T-cell (primary cell): Measurements from ENCODE around the gene ANKRD65. TPM values are rescaled to one million over a fixed set of nuclear protein-coding genes. Genes with fewer than 3 reads are reported as not detected.
"Not testable (repeated sequence)": the region's sequence is repeated elsewhere in the genome, so short reads cannot be mapped to it uniquely, and the experiment has no call there.

Source experiments
- ATAC-seq, 4 experiments: fragments of 200-7000 bp in 3 of 4; fragments of 150-1000 bp in 1 of 4; cut with Tn5 transposase; replicated peaks in 1 of 4; 1 replicate in 3 of 4; 2 replicates in 1 of 4; pipeline ENCODE4 v1.10.0; 2021; ENCODE audit warnings: moderate library complexity in 3 of 4, mild to moderate bottlenecking in 2 of 4, moderate number of reproducible peaks in 1 of 4
- CTCF ChIA-PET, 2 donors: fragments of 300-600 bp; sonication (Branson Sonifier 250); formaldehyde crosslinking; loops; one replicate each; lab custom pipeline; 2022; ENCODE audit warnings: antibody characterized with exemption in 2 of 2; lab: Charles Lee
- POLR2A ChIA-PET, 2 donors: fragments of 300-600 bp; sonication (Branson Sonifier 250); formaldehyde crosslinking; loops; one replicate each; lab custom pipeline; 2022; ENCODE audit warnings: antibody characterized with exemption in 2 of 2; lab: Charles Lee
- DNase-seq, 35 experiments: peaks; one replicate each; pipeline versions ENCODE4 v3.0.0 to v3.0.0-alpha.2; 2013 to 2023
- H3K27ac ChIP-seq: one replicate; pipeline ENCODE4 v1.5.1; 2013; ENCODE audit warnings: low read length
- H3K27me3 ChIP-seq, 2 experiments: replicated peaks in 1 of 2; 1 replicate in 1 of 2; 2 replicates in 1 of 2; pipeline versions ENCODE4 v1.6.1 to v1.7.0; 2013; ENCODE audit warnings: low read length in 1 of 2, mixed read lengths in 1 of 2; ENCODE audit not compliant: control insufficient read depth in 2 of 2, insufficient read depth in 2 of 2; ENCODE audit errors: extremely low read depth in 1 of 2
- H3K36me3 ChIP-seq, 2 donors: 1 replicate in 1 of 2; 2 replicates in 1 of 2; pipeline versions ENCODE4 v1.6.1 to v1.7.0; 2013; ENCODE audit warnings: low read length in 1 of 2; ENCODE audit not compliant: control insufficient read depth in 2 of 2, insufficient read depth in 1 of 2; ENCODE audit errors: extremely low read depth in 1 of 2
- H3K4me1 ChIP-seq, 2 experiments: 1 replicate in 1 of 2; 2 replicates in 1 of 2; pipeline versions ENCODE4 v1.6.1 to v1.7.0; 2013; ENCODE audit warnings: low read length in 2 of 2, mixed read lengths in 1 of 2; ENCODE audit not compliant: insufficient read depth in 2 of 2, control insufficient read depth in 1 of 2; ENCODE audit errors: extremely low read depth in 1 of 2
- H3K4me3 ChIP-seq, 2 donors: 1 replicate in 1 of 2; 2 replicates in 1 of 2; pipeline versions ENCODE4 v1.5.1 to v1.7.0; 2013; ENCODE audit warnings: mild to moderate bottlenecking in 2 of 2, low read length in 1 of 2, moderate library complexity in 1 of 2; ENCODE audit not compliant: control insufficient read depth in 1 of 2; ENCODE audit errors: extremely low read depth in 1 of 2
- H3K9me3 ChIP-seq: 2 replicates; pipeline ENCODE4 v1.7.0; 2013
- H3K27ac Mint-ChIP-seq, 2 donors: one replicate each; pipeline ENCODE4 v1.8.0; 2020 to 2021; ENCODE audit warnings: mild to moderate bottlenecking in 2 of 2, mixed read lengths in 2 of 2
- H3K27me3 Mint-ChIP-seq, 2 donors: one replicate each; pipeline ENCODE4 v1.8.0; 2021 to 2022; ENCODE audit warnings: mixed read lengths in 2 of 2
- H3K36me3 Mint-ChIP-seq: one replicate; pipeline ENCODE4 v1.8.0; 2021; ENCODE audit warnings: mixed read lengths
- H3K4me1 Mint-ChIP-seq, 3 donors: one replicate each; pipeline ENCODE4 v1.8.0; 2020 to 2022; ENCODE audit warnings: mixed read lengths in 3 of 3, mild to moderate bottlenecking in 1 of 3
- H3K4me3 Mint-ChIP-seq, 3 donors: one replicate each; pipeline ENCODE4 v1.8.0; 2020 to 2022; ENCODE audit warnings: mild to moderate bottlenecking in 3 of 3, mixed read lengths in 3 of 3, moderate library complexity in 3 of 3
- H3K9me3 Mint-ChIP-seq, 3 donors: one replicate each; pipeline ENCODE4 v1.8.0; 2020 to 2022; ENCODE audit warnings: mixed read lengths in 3 of 3
- whole genome bisulfite sequencing: methylation state at CpG from one replicate; pipeline ENCODE4 v1.1.5; 2013; ENCODE audit warnings: missing lambda C conversion rate; ENCODE audit not compliant: insufficient coverage; 5-methylcytosine and 5-hydroxymethylcytosine counted together
- total RNA-seq, 35 experiments: library from RNA in 6 of 35; stranded (reverse) in 6 of 35; fragments of 120-200 nt in 1 of 35; gene quantifications; one replicate each; pipeline versions ENCODE4 v1.2.1 to v1.2.4 and lab custom pipeline; 2013 to 2026

The ANKRD65 gene
- total RNA-seq, 5 donors from 2014 or later (not counting 1 experiment from before 2014, with no cell fraction given): 0.20 TPM; not detected in 4

- Mint-ChIP-seq H3K4me3 (no peak overlapping the region), H3K9me3 (no peaks in the 10 kb centered on the region), H3K27ac (no peak overlapping the region), H3K4me1 (peaks cover 0 to 2% (median 0%) of the 10 kb centered on the region in 3 donors), H3K27me3 (peaks cover 7 to 30% of the 10 kb centered on the region in 2 donors), H3K36me3 (no peaks in the 10 kb centered on the region)
- H3K4me3 ChIP-seq: no peak overlapping the region
- H3K4me1 ChIP-seq: peaks cover 0 to 4% of the 10 kb centered on the region in 2 experiments
- H3K27ac ChIP-seq: no peak overlapping the region
- ChIA-PET POLR2A (no interaction called here), CTCF (no interaction called here)
- no peaks in the 10 kb centered on the region for H3K9me3 ChIP-seq
- DNase-seq (no peak), ATAC-seq (peak; percentile 55 to 80 (median 70))
- WGBS: 21% methylated on average over 95 of the region's 112 CpGs
- H3K36me3 ChIP-seq: no peaks in the 10 kb centered on the region
- peaks cover 0 to 51% of the 10 kb centered on the region in 2 experiments for H3K27me3 ChIP-seq
These were observed 1.0 kb downstream of the ANKRD65 start for GRCh38 chr1:1419813-1420653.

GRCh38 chr1:1419363-1419812 is 1.7 kb downstream of the ANKRD65 start:
- ChIA-PET POLR2A (no interaction called here), CTCF (no interaction called here)
- ATAC-seq: no peak
- DNase-seq: no peak
- Histone ChIP-seq H3K9me3 (no peaks in the 10 kb centered on the region), H3K4me1 (peaks cover 0 to 4% of the 10 kb centered on the region in 2 experiments), H3K36me3 (no peaks in the 10 kb centered on the region), H3K27ac (no peak overlapping the region), H3K4me3 (no peak overlapping the region), H3K27me3 (peaks cover 0 to 44% of the 10 kb centered on the region in 2 experiments)
- peaks cover 0 to 2% (median 0%) of the 10 kb centered on the region in 3 donors for H3K4me1 Mint-ChIP-seq
- H3K36me3 Mint-ChIP-seq: no peaks in the 10 kb centered on the region
- no peak overlapping the region for H3K4me3 Mint-ChIP-seq
- H3K27me3 Mint-ChIP-seq: peaks cover 7 to 24% of the 10 kb centered on the region in 2 donors
- no peak overlapping the region for H3K27ac Mint-ChIP-seq
- 92% methylated on average over 14 of the region's 21 CpGs for WGBS
- no peaks in the 10 kb centered on the region for H3K9me3 Mint-ChIP-seq

GRCh38 chr1:1418464-1419362 is 2.4 kb downstream of the ANKRD65 start:
- no peaks in the 10 kb centered on the region for H3K9me3 Mint-ChIP-seq
- ChIA-PET POLR2A (no interaction called here), CTCF (no interaction called here)
- peaks cover 0 to 38% of the 10 kb centered on the region in 2 experiments for H3K27me3 ChIP-seq
- peak overlapping the region in 1 of 3 donors; percentile 15 for H3K4me3 Mint-ChIP-seq
- no peak overlapping the region for H3K27ac Mint-ChIP-seq
- H3K36me3 ChIP-seq: no peaks in the 10 kb centered on the region
- peaks cover 0 to 2% (median 0%) of the 10 kb centered on the region in 3 donors for H3K4me1 Mint-ChIP-seq
- no peaks in the 10 kb centered on the region for H3K36me3 Mint-ChIP-seq
- peaks cover 7 to 24% of the 10 kb centered on the region in 2 donors for H3K27me3 Mint-ChIP-seq
- ATAC-seq (no peak), DNase-seq (no peak)
- no peaks in the 10 kb centered on the region for H3K9me3 ChIP-seq
- H3K4me1 ChIP-seq: peaks cover 0 to 4% of the 10 kb centered on the region in 2 experiments
- no peak overlapping the region for H3K4me3 ChIP-seq
- H3K27ac ChIP-seq: no peak overlapping the region
- 90% methylated on average over 20 of the region's 26 CpGs for WGBS

- H3K4me1 ChIP-seq, ATAC-seq, H3K4me3 ChIP-seq, H3K36me3 Mint-ChIP-seq, H3K27ac Mint-ChIP-seq, CTCF ChIA-PET, H3K9me3 Mint-ChIP-seq, POLR2A ChIA-PET, H3K4me1 Mint-ChIP-seq, DNase-seq, H3K9me3 ChIP-seq, H3K36me3 ChIP-seq, H3K27ac ChIP-seq: not testable (repeated sequence)
- Mint-ChIP-seq H3K27me3 (peaks cover 7 to 19% of the 10 kb centered on the region in 2 donors), H3K4me3 (peak overlapping the region in 1 of 3 donors; percentile 15)
- 72% methylated on average over 14 of the region's 25 CpGs for WGBS
- H3K27me3 ChIP-seq: peaks cover 0 to 32% of the 10 kb centered on the region in 2 experiments
These were observed 3.1 kb downstream of the ANKRD65 start for GRCh38 chr1:1417825-1418463.

- no CpG with 5 or more reads among the region's 5 CpGs for WGBS
- H3K4me3 Mint-ChIP-seq, H3K4me1 ChIP-seq, H3K9me3 ChIP-seq, H3K36me3 ChIP-seq, POLR2A ChIA-PET, CTCF ChIA-PET, H3K36me3 Mint-ChIP-seq, DNase-seq, H3K4me3 ChIP-seq, H3K4me1 Mint-ChIP-seq, H3K27ac ChIP-seq, ATAC-seq, H3K27ac Mint-ChIP-seq, H3K9me3 Mint-ChIP-seq: not testable (repeated sequence)
- peaks cover 0 to 27% of the 10 kb centered on the region in 2 experiments for H3K27me3 ChIP-seq
- peaks cover 4 to 13% of the 10 kb centered on the region in 2 donors for H3K27me3 Mint-ChIP-seq
These were observed 3.7 kb downstream of the ANKRD65 start for GRCh38 chr1:1417396-1417795.

- peaks cover 0 to 4% of the 10 kb centered on the region in 2 donors for H3K27me3 Mint-ChIP-seq
- ATAC-seq (no peak), DNase-seq (no peak)
- H3K27ac Mint-ChIP-seq: no peak overlapping the region
- ChIA-PET POLR2A (no interaction called here), CTCF (no interaction called here)
- WGBS: 89% methylated on average over 10 of the region's 13 CpGs
- H3K4me3 ChIP-seq: no peak overlapping the region
- no peaks in the 10 kb centered on the region for H3K36me3 ChIP-seq
- H3K9me3 ChIP-seq: no peaks in the 10 kb centered on the region
- peaks cover 0 to 11% of the 10 kb centered on the region in 2 experiments for H3K27me3 ChIP-seq
- H3K4me1 ChIP-seq: peaks cover 0 to under 1% of the 10 kb centered on the region in 2 experiments
- no peak overlapping the region for H3K27ac ChIP-seq
- peaks cover 0 to 5% (median 0%) of the 10 kb centered on the region in 3 donors for H3K9me3 Mint-ChIP-seq
- H3K4me1 Mint-ChIP-seq: peaks cover 2 to 6% (median 5%) of the 10 kb centered on the region in 3 donors
- no peaks in the 10 kb centered on the region for H3K36me3 Mint-ChIP-seq
- H3K4me3 Mint-ChIP-seq: no peak overlapping the region
These were observed 5.3 kb downstream of the ANKRD65 start for GRCh38 chr1:1415751-1416150.
